GM12874 (cell line): Measurements from ENCODE around the gene ABHD17A.

Source experiments
- TF ChIP-seq, protein P1 (sequence below): IDR thresholded peaks from 2 replicates; pipeline ENCODE4 v1.5.1; 2011; ENCODE audit warnings: low read depth, mild to moderate bottlenecking, control low read depth, low read length, moderate library complexity; ENCODE audit not compliant: insufficient read depth

Gene ABHD17A

DNA sequence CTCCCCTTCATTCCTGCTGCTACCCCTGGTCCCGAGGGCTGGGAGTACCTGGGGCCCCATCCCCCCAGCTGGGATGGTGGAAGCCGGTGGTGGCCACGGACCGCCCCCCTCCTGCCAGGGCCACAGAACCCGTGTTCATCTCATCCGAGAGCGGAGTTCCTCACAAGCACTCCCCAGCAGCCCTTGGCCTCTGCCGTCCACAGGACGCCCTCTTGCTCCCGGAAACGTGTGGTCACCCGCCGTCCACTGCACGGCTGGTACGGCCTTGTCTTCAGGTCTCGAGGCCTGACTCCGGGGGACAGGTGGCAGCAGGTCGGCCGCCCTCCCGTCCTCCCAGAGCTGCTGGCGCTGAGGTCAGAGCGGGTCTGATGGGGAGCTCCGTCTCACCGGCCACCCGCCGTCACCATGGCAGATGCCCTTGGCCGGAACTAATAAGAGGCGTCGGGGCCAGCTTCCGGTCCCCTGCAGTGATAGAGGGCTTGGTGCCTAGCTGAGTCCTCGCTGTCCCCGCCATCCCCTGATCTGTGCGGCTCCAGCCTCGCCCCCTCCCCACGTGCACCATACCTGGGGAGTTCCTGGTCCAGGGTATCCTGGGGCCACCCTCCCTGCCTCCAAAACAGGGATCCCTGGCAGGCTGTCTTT is 39.1 kb upstream of the ABHD17A start:
- TF ChIP-seq, protein P1, sequence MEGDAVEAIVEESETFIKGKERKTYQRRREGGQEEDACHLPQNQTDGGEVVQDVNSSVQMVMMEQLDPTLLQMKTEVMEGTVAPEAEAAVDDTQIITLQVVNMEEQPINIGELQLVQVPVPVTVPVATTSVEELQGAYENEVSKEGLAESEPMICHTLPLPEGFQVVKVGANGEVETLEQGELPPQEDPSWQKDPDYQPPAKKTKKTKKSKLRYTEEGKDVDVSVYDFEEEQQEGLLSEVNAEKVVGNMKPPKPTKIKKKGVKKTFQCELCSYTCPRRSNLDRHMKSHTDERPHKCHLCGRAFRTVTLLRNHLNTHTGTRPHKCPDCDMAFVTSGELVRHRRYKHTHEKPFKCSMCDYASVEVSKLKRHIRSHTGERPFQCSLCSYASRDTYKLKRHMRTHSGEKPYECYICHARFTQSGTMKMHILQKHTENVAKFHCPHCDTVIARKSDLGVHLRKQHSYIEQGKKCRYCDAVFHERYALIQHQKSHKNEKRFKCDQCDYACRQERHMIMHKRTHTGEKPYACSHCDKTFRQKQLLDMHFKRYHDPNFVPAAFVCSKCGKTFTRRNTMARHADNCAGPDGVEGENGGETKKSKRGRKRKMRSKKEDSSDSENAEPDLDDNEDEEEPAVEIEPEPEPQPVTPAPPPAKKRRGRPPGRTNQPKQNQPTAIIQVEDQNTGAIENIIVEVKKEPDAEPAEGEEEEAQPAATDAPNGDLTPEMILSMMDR, result no peak

DNA sequence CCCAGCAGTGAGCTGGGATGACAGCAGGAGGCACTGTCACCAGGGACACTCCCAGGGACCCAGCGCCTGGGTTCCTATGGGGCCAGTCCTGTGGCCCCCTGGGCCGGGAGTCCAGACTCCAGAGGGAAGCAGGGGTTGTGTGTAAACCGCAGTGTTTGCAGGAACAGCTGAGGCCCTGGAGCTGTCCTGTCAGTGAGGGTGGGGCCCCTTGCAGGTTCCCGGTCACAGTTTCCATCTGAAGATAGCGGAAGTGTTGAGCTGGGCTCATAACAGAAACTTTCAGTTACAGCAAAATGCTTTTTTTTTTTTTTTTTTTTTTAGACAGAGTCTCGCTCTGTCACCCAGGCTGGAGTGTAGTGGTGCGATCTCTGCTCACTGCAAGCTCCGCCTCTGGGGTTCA is 38.0 kb upstream of the ABHD17A start:
- TF ChIP-seq, protein P1, result no peak

GRCh38 chr19:1922803-1923202 is 37.5 kb upstream of the ABHD17A start:
- TF ChIP-seq, protein P1, result no peak

DNA sequence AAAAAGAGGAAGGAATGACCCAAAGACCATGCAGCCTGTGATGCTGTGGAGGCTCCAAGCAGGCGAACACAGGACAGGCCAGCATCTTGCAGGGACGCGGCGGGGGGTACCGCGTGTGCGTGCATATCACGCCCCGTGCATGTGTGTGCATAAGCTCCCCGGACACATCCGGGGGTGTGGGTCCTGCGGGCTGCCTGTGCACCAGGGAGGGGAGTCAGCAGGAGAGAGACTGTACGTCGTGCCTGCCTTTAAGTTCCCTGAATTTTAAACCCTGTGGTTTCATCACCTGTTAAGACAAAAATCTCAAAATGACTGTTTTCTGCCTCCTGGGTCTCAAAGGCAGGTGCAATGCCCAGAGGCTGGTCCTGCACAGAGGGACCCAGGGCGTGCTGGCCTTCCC is 36.5 kb upstream of the ABHD17A start:
- TF ChIP-seq, protein P1, result no peak

DNA sequence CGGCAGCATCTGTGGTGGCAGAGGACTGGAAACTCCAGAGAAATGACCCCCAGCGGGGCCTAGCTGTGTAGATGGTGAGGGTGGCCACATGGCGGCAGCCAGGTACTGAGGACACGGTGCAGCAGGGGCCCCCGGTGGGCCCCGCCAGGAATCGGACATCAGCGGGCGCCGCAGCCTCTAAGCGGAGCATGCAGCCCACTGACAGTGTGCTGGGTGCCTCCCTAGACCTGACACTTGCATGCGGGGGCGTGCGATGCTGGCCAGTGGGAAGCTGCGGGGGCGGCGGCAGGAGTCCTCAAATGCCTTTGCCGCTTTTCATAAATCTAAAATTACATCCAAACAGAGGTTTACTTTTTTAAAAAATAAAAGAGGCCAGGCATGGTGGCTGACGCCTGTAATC is 36.0 kb upstream of the ABHD17A start:
- TF ChIP-seq, protein P1, result no peak

DNA sequence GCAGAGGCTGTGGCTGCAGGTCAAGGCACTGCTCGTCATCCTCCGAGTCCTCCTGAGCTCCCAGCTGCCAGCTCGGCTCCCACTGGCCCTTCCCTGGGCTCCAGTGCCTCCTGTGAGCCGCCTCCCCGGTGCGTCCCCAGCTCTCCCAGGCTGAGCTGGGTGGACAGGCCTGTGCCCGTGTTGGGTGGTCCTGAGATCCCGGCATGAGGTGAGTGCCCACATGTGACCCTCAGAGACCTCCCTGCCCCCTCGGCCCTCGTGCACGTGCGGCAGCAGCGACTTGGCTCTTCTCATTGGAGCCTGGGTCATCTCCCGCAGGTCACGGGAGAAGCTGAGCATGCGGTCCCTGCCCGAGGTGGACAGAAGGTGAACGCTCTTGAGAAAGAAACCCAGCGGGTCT is 35.3 kb upstream of the ABHD17A start:
- TF ChIP-seq, protein P1, result no peak

GRCh38 chr19:1918975-1919374 is 33.7 kb upstream of the ABHD17A start:
- TF ChIP-seq, protein P1, result no peak
